Stimulated activated memory B cell treated with anti-CD40 and anti-IgM and Interleukin-4, amounts not matched to agents 10 μg/mL and 1 μg/mL and 100 μg/mL, for 72 hours (primary cell): Measurements from ENCODE around the gene SEZ6L.

Source experiments
- ATAC-seq: fragments of 150-1000 bp; cut with Tn5 transposase; 2 replicates; pipeline ENCODE4 v1.10.0; 2021
- H3K27ac Mint-ChIP-seq: one replicate; pipeline ENCODE4 v1.8.0; 2022; ENCODE audit warnings: mild to moderate bottlenecking, mixed read lengths
- H3K27me3 Mint-ChIP-seq: one replicate; pipeline ENCODE4 v1.8.0; 2022; ENCODE audit warnings: mixed read lengths
- H3K36me3 Mint-ChIP-seq: one replicate; pipeline ENCODE4 v1.8.0; 2022; ENCODE audit warnings: mixed read lengths
- H3K4me1 Mint-ChIP-seq: one replicate; pipeline ENCODE4 v1.8.0; 2022; ENCODE audit warnings: mixed read lengths
- H3K4me3 Mint-ChIP-seq: one replicate; pipeline ENCODE4 v1.8.0; 2022; ENCODE audit warnings: mild to moderate bottlenecking, moderate library complexity, mixed read lengths
- H3K9me3 Mint-ChIP-seq: one replicate; pipeline ENCODE4 v1.8.0; 2022; ENCODE audit warnings: mixed read lengths

SEZ6L gene

DNA sequence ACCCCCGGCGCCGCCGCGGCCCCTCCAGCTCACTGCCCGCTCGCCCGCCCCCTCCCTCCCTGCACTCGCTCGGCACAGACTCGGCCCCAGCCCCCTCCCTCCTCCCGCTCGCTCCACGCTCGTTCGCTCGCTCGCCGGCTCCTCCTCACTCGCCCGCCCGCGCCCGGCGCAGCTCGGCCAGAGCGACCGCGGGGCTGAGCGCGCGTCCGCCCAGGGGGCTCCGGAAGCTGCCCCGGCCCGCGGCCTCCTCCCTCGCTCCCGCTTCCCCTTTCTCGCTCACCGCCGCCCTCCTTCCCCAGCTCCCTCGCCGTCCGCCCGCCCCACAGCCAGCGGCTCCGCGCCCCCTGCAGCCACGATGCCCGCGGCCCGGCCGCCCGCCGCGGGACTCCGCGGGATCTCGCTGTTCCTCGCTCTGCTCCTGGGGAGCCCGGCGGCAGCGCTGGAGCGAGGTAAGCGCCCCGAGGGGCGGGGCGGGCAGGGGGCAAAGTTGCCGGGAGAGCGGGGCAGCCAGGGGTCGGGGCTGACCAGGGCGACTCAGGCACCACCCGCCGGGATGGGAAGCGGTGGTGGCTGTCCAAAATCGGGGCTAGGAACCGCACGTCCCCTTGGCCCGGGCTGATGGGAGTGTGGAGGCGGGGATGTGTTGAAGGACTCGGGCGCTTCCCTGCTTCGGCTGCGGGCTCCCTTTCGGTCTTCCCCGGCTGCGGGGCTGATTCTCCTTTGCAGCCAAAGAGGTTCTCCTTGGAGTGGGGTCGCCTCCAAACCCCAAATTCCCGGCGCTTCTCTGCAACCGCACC, at the start of gene SEZ6L:
TSS of gene SEZ6L (plus strand) at position 148 of the 797 bp plus-strand sequence. CDS start at position 356, 208 bp downstream.
- Mint-ChIP-seq H3K9me3 (peaks cover 2% of the 10 kb centered on the region), H3K27me3 (peaks cover 85% of the 10 kb centered on the region), H3K4me3 (peak within 1 kb of the TSS; percentile 57), H3K27ac (no peak within 1 kb of the TSS), H3K36me3 (no peaks in the 10 kb centered on the region), H3K4me1 (peaks cover 16% of the 10 kb centered on the region)
- peak; percentile 62 for ATAC-seq

DNA sequence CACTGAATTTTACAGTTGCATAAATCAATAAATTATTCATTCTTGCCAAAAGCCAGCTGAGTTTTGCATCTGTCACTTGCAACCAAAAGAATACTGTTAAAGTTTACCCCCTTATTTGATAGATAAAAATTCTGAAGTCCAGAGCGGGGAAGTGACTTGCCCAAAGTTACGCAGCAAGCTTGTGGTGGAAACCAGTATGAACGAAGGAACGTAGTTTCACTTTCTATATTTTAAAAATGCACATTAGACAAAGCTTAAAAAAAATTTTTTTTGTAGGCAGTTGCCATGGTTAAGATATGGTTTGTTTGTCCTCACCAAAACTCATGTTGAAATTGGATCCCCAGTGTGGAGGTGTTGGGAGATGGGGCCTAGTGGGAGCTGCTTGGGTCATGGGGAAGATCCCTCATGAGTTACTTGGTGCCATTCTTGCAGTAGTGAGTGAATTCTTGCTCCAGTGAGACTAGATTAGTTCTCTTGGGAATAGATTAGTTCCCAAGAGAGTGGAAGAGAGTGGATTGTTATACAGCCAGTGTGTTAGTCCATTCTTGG, 46.3 kb upstream of the SEZ6L start:
- Mint-ChIP-seq H3K36me3 (no peaks in the 10 kb centered on the region), H3K9me3 (peaks cover 4% of the 10 kb centered on the region), H3K27me3 (peaks cover 9% of the 10 kb centered on the region), H3K4me3 (no peak overlapping the region), H3K27ac (no peak overlapping the region), H3K4me1 (no peaks in the 10 kb centered on the region)
- no peak for ATAC-seq

DNA sequence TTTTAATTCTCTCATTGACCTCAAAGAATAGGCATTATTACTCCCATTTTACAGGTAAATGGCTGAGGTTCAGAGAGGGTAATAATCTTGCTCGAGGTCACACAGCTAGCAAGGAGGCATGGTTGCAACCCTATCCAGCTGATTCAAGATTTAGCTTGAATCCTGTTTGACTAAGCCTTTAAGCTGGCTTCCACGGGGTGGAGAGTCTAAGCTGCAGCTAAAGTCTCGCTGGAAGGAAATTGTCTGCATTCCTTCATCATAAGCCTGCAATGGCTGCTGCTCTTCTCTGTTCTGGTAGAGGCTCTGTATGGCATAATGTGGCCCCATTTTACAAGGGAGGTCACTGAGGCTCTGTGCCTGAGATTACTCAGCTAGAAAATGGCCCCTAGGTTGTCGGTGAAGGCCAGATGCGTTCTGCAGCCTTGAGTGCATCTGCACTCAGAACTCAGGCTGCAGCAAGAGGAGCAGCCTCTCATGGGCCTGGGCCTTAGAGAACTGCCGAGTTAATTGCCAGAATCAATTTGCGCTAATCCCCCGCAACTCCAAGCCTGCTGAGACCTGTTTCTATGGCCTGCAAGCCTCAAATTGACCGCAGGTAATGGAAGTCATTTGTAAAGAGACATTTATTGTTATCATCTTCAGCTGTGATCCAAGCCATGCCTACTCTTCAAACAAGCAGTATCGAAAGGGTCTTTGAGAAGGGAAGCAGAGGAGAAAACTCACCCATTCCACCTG, 44.1 kb upstream of the SEZ6L start:
- no peak for ATAC-seq
- Mint-ChIP-seq H3K9me3 (peaks cover under 1% of the 10 kb centered on the region), H3K27ac (no peak overlapping the region), H3K27me3 (peaks cover 4% of the 10 kb centered on the region), H3K36me3 (no peaks in the 10 kb centered on the region), H3K4me1 (no peaks in the 10 kb centered on the region), H3K4me3 (no peak overlapping the region)

DNA sequence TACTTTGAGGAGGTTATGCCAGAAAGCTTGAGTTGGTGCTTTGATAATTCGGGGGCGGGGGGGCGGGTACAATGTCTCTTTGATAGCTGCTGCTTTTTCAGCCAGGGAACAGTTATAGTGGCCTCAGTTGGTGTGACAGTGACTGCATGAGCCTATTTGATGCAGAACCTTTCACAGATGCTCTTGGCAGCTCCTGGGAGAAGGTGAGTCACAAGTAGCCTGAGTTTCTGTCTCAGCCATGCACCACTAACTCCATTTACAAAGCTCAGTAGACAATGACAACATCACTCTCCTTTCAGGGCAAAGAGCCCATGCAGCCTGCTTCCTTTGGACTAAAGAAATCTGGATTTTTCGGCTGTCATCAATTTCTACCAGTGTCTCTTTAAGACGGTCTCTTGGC, 42.1 kb upstream of the SEZ6L start:
- H3K27ac Mint-ChIP-seq: no peak overlapping the region
- H3K27me3 Mint-ChIP-seq: no peaks in the 10 kb centered on the region
- no peak overlapping the region for H3K4me3 Mint-ChIP-seq
- H3K4me1 Mint-ChIP-seq: no peaks in the 10 kb centered on the region
- ATAC-seq: no peak
- no peaks in the 10 kb centered on the region for H3K36me3 Mint-ChIP-seq
- no peaks in the 10 kb centered on the region for H3K9me3 Mint-ChIP-seq

DNA sequence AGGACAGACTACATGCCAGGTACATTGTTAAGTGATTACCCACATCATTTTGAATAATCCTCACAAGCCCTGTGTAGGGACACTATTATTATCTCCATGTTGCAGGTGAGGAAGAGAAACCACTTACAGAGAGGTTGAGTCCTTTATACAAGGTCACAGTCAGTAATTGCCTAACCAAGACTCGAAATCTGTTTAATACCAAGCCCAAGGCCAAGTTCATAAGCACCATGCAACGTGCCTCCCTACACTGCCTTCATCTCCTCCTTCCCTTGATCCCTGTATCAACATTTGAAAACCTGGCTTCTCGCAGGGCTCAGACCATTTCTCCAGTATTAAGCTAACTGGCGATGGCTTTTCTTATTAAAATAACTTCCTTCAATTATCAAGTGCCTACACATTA, 41.7 kb upstream of the SEZ6L start:
- Mint-ChIP-seq H3K27me3 (no peaks in the 10 kb centered on the region), H3K4me3 (no peak overlapping the region), H3K9me3 (no peaks in the 10 kb centered on the region), H3K27ac (no peak overlapping the region), H3K4me1 (no peaks in the 10 kb centered on the region), H3K36me3 (no peaks in the 10 kb centered on the region)
- no peak for ATAC-seq

DNA sequence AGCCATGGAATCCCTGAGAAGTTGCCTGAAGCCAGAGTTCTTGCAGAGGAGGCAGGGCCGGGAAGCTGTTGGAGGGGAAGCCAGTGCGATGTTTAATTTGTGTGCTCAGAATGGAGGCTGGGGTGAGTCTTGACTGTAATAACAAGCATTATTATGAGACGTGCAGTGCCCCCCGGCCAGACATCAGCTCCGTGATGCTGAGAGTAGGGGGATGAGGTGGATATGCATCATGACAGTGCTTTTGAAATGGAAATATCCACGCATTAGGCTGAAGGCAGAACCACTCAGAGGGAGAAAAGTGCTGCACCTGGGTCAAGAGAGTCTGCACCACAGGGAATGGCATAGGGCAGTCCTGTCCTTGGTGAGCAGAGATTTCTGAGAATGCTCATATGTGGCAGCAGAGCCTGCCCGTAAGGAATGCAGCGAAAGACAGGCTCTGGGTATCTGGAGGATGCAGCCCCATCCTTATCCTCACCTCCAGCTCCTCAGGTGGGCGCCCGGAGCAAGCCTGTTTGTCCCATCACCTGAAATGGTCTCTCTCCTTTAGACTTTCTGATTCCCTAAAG, 37.6 kb upstream of the SEZ6L start:
- H3K27me3 Mint-ChIP-seq: no peaks in the 10 kb centered on the region
- H3K9me3 Mint-ChIP-seq: no peaks in the 10 kb centered on the region
- H3K36me3 Mint-ChIP-seq: no peaks in the 10 kb centered on the region
- no peaks in the 10 kb centered on the region for H3K4me1 Mint-ChIP-seq
- H3K27ac Mint-ChIP-seq: no peak overlapping the region
- no peak overlapping the region for H3K4me3 Mint-ChIP-seq
- no peak for ATAC-seq

DNA sequence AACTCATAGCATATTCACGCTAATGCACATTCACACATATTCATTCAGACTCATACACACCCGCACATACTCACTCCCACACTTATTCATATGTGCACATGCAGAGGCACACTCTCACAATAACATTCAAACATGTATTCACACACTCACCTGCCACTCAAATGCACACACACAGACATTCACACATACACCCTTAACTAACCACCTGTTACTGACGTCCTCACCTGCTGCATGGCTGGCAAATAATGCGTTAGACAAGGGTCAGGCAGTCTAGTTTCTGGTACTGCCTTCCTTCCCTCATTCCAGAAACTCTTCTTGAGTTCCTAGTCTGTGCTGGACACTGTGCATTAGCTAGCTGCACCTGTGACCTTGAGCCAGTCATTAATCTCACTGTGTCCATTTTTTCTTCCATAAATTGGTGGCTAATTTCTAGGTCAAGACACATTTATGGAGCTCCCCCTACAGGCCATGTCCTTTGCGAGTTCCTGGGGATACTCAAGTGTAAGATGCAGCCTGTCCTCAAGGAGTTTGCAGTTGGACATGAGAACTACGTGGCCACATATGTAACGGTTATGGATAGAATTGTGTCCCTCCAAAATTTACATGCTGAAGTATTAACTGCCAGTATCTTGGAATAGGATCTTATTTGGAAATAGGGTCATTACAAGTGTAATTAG, 34.5 kb upstream of the SEZ6L start:
- no peak for ATAC-seq
- H3K9me3 Mint-ChIP-seq: no peaks in the 10 kb centered on the region
- H3K4me1 Mint-ChIP-seq: no peaks in the 10 kb centered on the region
- no peak overlapping the region for H3K27ac Mint-ChIP-seq
- H3K36me3 Mint-ChIP-seq: no peaks in the 10 kb centered on the region
- H3K27me3 Mint-ChIP-seq: peaks cover 8% of the 10 kb centered on the region
- H3K4me3 Mint-ChIP-seq: no peak overlapping the region

DNA sequence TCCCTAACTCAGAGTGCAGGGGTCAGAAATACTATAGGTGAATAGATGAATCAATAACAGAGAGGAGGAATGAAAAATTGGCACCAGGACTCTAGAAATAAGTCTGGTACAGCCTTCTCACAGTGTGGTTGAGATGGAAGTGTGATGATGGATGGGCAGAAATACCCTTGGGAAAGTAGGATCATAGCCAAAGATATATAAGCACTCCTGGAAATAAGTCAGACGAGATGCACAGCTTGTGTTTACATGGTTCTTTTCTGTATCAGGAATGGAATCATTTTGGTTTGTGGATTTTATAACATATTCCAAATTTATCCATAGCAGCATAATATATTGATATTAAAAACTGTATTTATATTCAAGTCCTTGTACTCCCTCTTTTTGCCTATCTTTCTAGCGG, 33.5 kb upstream of the SEZ6L start:
- Mint-ChIP-seq H3K4me3 (no peak overlapping the region), H3K36me3 (no peaks in the 10 kb centered on the region), H3K9me3 (no peaks in the 10 kb centered on the region), H3K27me3 (peaks cover 9% of the 10 kb centered on the region), H3K4me1 (no peaks in the 10 kb centered on the region), H3K27ac (no peak overlapping the region)
- no peak for ATAC-seq

DNA sequence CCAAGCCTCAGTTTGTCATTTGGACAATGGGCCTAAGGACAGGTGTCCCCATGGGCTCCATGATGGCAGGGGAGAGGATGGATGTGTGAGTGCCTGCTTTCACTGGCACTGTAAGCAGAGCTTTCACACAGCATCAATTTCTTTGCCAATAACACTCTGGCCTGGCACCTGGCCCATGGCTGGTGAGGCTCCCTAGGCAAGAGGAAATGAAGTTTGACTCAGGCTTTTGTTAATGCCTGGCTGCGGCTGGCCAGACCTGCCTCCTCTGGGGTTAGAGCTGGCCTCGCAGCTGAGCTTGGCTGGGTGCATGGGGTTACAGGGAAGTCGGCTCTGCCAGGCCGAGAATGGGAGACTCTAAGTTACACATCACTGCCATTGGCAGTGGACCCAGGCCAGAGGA, 30.0 kb upstream of the SEZ6L start:
- H3K9me3 Mint-ChIP-seq: no peaks in the 10 kb centered on the region
- H3K27me3 Mint-ChIP-seq: peaks cover 9% of the 10 kb centered on the region
- H3K36me3 Mint-ChIP-seq: no peaks in the 10 kb centered on the region
- no peak overlapping the region for H3K27ac Mint-ChIP-seq
- no peak for ATAC-seq
- no peaks in the 10 kb centered on the region for H3K4me1 Mint-ChIP-seq
- H3K4me3 Mint-ChIP-seq: no peak overlapping the region

DNA sequence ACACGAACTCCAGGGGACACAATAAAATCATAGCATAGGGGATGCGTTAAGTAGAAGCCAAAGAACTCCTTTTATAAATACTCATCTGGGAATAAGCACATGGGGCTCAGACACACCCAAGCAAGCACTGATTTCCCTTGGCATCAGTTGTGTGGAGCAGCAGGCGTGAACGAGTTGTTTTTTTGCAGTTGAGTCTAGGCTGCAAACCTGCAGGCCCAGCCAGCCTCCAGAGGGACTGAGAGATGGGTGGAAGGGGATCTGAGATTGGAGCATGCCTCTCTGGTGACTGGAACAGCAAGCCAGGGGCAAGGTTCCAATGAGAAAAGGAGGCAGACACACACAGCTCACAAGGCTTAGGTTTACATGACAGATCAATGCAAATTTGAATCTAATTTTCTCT, 27.4 kb upstream of the SEZ6L start:
- Mint-ChIP-seq H3K4me3 (no peak overlapping the region), H3K27ac (no peak overlapping the region), H3K4me1 (no peaks in the 10 kb centered on the region), H3K36me3 (no peaks in the 10 kb centered on the region), H3K27me3 (peaks cover 15% of the 10 kb centered on the region), H3K9me3 (peaks cover 2% of the 10 kb centered on the region)
- no peak for ATAC-seq

DNA sequence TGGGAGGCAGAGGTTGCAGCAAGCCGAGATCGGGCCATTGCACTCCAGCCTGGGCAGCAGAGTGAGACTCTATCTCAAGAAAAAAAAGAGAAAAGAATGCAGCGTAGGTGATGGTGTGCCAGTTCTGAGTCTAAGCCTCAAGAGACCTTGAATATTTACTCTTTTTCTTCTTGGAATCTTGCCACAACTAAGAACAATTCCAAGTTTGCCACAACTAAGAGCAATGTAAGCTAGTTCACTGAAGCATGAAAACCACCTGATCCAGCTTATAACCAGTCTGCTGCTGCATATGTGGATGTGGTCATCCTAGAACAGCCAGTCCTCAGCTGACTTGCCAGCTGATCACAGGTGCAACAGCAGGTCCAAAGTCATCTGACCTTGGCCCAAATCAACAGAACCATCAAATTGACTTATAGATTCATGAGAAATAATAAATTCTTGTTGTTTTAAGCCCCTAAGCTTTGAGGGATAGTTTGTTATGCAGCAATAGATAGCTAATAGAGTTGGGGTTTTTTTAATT, 25.4 kb upstream of the SEZ6L start:
- no peak overlapping the region for H3K27ac Mint-ChIP-seq
- H3K4me1 Mint-ChIP-seq: no peaks in the 10 kb centered on the region
- H3K36me3 Mint-ChIP-seq: no peaks in the 10 kb centered on the region
- peaks cover 31% of the 10 kb centered on the region for H3K27me3 Mint-ChIP-seq
- ATAC-seq: no peak
- H3K9me3 Mint-ChIP-seq: peaks cover 4% of the 10 kb centered on the region
- H3K4me3 Mint-ChIP-seq: no peak overlapping the region

DNA sequence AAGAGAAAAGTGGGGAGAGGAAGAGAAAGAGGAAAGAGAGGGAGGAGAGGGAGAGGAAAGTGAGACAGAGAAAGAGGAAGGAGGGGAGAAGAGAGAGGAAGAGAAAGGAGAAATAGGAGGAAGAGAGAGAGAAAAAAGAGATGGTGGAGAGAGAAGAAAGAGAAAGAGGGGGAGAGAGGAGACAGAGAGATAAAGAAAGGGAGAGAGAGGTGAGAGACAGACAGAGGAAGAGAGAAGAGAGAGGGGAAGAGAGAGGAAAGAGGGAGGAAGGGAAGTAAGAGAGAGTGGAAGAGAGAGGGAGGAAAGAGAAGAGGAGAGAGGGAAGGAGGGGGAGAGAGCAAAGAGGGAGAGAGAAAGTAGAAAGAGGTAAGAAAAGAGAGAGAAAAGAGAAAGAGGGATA, 9.4 kb upstream of the SEZ6L start:
- Mint-ChIP-seq H3K4me1 (no peaks in the 10 kb centered on the region), H3K4me3 (no peak overlapping the region), H3K27ac (no peak overlapping the region), H3K27me3 (peaks cover 35% of the 10 kb centered on the region), H3K36me3 (no peaks in the 10 kb centered on the region), H3K9me3 (peaks cover 8% of the 10 kb centered on the region)
- ATAC-seq: no peak

DNA sequence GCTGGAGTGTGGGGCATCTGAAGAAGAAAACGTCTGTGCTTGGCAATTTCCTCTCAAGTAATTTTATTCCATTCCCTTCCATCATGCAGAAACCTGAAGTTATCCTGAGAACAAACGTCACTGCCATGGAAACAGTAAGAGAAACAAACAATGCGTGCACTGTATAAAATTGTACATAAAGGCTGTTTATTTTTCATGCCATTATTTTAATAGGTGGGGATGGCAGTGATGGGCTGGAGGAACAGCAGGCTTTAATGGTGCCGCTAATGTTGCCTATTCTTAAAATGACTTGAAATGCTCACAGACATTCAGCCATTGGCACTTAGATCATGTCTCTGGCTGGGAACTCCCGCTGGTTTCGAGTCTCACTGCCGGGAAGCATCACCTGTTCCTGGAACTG, 7.5 kb upstream of the SEZ6L start:
- Mint-ChIP-seq H3K4me3 (no peak overlapping the region), H3K36me3 (no peaks in the 10 kb centered on the region), H3K4me1 (no peaks in the 10 kb centered on the region), H3K9me3 (peaks cover 5% of the 10 kb centered on the region), H3K27ac (no peak overlapping the region), H3K27me3 (peaks cover 36% of the 10 kb centered on the region)
- ATAC-seq: no peak

DNA sequence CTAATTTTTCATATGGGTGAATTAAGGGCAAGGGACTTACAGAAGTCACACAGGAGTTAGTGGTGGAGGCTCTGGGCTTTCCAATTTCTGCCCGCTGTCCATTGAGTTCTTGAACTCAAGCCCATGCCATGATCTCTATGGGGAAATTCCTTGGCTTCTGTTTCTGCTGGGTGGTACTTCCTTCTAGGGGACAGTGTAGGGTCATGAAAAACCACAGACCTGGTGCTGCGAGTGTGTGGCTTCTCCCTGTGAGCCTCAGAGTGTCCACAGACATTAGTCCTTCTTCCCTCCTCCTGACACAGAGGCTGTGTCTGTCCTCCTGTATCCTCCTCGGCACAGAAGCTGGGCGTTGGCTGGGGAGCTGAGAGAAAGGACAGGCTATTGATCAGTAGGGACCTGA, 6.3 kb upstream of the SEZ6L start:
- Mint-ChIP-seq H3K4me1 (no peaks in the 10 kb centered on the region), H3K4me3 (no peak overlapping the region), H3K27ac (no peak overlapping the region), H3K36me3 (no peaks in the 10 kb centered on the region), H3K27me3 (peaks cover 48% of the 10 kb centered on the region), H3K9me3 (peaks cover 8% of the 10 kb centered on the region)
- ATAC-seq: no peak

DNA sequence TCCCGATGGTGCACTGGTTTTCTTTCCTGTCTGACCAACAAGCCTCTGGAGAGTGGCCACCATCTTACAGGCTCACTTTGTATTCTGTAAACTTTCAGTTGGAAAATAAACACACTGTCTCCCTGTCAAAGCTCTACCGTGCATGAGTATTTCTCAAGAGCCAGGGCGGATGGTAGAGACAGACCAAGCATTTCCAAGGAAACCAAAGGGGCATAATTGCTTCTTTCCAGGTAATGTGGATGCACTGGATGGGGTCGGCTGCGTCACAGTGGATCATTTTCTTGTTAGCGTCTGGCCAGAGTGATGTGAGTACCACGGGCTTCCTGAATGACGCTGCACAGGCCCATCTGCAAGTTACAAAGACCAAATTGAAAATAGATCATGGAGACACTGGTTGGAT, 5.1 kb upstream of the SEZ6L start:
- H3K36me3 Mint-ChIP-seq: no peaks in the 10 kb centered on the region
- ATAC-seq: no peak

More for the DNA sequence above, 5.1 kb upstream of the SEZ6L start:
- Mint-ChIP-seq H3K9me3 (peaks cover 8% of the 10 kb centered on the region), H3K27ac (no peak overlapping the region), H3K4me3 (no peak overlapping the region), H3K4me1 (peaks cover 8% of the 10 kb centered on the region), H3K27me3 (peaks cover 55% of the 10 kb centered on the region)
